HG03520 (cell line): Measurements from ENCODE around the gene SCRN3.
"Not testable (repeated sequence)": the region's sequence is repeated elsewhere in the genome, so short reads cannot be mapped to it uniquely, and the experiment has no call there.

Experiments used
- ATAC-seq: cut with Tn5 transposase; IDR thresholded peaks from one replicate; pipeline ENCODE4 v1.9.1; 2021; ENCODE audit warnings: mild to moderate bottlenecking, moderate library complexity; ENCODE audit not compliant: unreplicated experiment

SCRN3 gene, protein sequence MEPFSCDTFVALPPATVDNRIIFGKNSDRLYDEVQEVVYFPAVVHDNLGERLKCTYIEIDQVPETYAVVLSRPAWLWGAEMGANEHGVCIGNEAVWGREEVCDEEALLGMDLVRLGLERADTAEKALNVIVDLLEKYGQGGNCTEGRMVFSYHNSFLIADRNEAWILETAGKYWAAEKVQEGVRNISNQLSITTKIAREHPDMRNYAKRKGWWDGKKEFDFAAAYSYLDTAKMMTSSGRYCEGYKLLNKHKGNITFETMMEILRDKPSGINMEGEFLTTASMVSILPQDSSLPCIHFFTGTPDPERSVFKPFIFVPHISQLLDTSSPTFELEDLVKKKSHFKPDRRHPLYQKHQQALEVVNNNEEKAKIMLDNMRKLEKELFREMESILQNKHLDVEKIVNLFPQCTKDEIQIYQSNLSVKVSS

DNA sequence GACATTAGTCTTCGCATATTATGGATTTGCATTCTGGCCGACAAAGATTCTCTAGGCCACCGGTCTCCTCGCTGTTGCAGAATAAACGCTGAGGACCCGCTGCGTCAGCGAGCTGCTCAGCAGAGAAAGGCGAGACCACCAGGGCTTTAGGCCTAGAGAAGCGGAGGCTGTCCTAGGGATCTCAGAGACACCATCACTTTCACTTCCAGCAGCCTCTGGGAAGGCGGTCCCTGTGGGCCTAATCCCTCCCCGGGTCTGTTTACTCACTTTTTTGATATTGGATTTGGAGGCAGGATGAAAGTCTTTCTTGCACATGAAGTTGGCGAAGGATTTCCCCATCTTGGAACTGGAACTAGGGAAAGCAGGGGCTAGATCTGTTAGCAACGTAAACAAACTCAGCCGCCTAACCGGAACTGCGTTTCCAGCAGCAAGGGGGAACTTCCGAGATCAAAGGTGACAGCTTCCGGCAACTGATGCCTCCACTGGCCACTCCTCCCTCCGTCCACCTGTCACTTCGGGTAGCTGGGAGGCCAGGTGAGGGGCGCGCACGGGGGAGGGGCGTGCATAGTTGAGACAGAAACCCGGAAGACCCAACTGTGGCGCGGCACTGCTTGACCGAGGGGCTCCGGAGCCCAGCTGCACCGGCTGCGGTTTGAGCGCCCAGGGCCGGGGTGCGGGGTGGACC lies at the start of gene SCRN3:
Gene SCRN3 (plus strand): TSS at position 447 of the 685 bp plus-strand sequence. CDS start 2,554 bp downstream, outside the sequence.
- ATAC-seq: peak; percentile 89

DNA sequence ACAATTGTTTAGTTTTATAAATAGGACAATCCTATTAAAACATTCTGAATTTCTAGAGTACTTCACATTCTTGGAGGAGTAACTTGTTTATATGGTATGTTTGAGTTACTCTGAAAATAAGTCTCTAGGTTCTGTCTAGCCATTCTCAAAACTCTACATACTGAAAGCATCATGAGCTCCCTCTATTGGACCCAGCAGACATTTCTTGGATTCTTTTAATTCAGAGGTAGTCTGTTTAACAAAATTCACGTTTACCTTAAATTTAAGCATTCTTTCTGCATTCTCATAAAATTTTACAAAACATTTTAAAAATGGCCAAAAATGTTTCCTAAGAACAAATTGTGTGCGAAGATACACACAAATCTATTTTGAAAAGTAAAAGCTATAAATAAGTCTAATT lies 45.5 kb upstream of the SCRN3 start:
- no peak for ATAC-seq

DNA sequence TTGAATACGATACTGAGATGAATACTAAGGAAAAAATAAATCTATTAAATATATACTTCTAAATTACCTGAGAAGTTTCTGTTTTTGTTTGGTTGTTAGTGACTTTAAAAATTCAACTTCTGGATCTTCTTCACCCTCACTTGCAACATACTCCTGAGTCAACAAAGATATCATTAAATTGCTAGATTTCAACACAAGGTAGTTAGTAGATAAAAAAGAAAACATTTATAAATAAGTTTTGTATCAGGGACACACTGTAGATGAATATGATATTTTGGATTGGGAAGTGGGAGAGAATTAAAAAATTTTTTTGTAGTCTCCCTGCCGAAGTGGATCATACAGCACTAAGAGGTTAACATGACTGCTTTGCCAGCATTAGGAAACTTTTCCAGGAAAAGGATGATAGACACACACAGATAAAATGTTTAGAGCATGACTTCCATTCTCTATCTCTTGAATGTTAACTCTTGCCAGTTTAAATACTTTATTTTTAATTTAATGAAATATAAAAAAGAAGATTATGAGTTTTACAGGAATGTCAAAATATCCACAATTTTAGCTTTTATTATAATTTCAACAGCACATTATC lies 44.8 kb upstream of the SCRN3 start:
- no peak for ATAC-seq

DNA sequence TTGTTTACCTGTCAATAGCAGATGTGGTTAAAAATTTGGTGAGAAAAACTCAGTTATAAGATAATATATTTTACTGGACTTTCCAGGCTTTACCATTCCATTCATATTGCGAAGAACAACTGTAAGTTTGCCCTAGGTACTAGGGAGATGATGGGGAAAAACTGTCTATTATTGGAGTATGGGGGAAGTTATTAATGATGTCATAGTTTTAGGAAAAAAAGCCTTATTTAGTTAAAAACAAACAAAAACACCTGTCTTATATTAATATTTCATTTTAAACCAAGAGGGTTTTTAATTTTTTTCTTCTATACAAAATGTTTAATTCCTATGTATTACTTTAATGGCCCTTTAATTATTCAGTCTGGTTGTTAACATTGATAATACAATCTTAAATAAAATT lies 42.5 kb upstream of the SCRN3 start:
- no peak for ATAC-seq

DNA sequence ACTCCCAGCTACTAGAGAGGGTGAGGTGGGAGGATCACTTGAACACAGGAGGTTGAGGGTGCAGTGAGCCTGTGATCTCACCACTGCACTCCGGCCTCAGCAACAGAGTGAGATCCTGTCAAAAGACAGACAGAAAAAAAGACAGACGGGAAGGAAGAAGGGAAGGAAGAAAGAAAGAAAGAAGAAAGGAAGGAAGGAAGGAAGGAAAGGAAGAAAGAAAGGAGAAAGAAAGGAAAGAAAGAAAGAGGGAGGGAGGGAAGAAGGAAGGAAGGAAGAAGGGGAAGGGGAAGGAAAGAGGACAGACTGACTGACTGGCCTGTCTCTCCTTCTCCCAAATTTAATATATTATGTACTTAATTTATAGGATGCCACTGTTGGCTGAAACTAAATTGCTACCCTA lies 39.2 kb upstream of the SCRN3 start:
- ATAC-seq: no peak

DNA sequence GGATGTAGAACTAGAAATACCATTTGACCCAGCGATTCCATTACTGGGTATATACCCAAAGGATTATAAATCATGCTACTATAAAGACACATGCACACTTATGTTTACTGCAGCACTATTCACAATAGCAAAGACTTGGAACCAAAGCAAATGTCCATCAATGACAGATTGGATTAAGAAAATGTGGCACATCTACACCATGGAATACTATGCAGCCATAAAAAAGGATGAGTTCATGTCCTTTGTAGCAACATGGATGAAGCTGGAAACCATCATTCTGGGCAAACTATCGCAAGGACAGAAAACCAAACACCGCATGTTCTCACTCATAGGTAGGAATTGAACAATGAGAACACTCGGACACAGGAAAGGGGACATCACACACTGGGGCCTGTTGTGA lies 35.9 kb upstream of the SCRN3 start:
- ATAC-seq: not testable (repeated sequence)

DNA sequence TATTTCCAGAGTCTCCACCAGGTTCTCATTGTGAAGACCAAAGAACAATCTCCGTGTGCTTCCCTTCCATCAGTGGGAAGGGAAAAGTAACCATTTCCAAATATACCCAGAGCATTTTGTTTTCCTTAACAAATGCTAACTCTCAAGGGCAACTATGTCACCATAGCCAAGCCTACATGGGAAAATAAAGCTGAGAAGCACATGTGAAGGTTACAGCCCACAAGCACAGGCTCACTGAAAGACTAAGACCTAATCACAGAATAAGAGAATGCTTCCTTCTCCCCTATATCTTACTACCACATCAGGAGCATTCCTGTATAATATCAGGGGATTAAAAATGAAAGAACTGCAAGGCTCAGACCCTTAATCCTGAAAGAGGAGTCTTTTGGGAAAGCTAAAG lies 32.6 kb upstream of the SCRN3 start:
- ATAC-seq: no peak

DNA sequence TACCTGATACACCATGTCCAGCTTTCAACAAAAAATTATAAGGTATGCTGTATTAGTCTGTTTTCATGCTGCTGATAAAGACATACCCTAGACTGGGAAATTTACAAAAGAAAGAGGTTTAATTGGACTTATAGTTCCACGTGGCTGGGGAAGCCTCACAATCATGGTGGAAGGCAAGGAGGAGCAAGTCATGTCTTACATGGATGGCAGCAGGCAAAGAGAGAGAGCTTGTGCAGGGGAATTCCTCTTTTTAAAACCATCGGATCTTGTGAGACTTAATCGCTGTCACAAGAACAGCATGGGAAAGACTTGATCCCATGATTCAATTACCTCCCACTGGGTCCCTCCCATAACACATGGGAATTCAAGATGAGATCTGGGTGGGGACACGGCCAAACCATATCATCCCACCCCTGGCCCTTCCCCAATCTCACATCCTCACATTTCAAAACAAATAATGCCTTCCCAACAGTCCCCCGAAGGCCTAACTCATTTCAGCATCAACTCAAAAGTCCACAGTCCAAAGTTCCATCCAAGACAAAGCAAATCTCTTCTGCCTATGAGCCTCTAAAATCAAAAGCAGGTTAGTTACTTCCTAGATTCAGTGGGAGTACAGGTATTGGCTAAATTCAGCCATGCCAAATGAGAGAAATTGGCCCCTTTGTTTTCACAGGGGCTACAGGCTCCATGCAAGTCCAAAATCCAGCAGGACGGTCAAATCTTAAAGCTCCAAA lies 31.9 kb upstream of the SCRN3 start:
- ATAC-seq: not testable (repeated sequence)

DNA sequence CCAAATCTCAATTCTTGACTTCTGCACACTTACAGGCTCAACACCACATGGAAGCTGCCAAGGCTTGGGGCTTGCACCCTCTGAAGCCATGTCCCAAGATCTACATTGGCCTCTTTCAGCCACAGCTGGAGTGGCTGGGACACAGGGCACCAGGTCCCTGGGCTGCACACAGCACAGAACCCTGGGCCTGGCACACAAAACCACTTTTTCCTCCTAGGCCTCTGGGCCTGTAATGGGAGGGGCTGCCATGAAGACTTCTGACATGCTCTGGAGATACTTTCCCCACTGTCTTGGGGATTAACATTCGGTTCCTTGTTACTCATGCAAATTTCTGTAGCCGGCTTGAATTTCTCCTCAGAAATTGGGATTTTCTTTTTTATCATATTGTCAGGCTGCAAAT lies 30.9 kb upstream of the SCRN3 start:
- no peak for ATAC-seq

DNA sequence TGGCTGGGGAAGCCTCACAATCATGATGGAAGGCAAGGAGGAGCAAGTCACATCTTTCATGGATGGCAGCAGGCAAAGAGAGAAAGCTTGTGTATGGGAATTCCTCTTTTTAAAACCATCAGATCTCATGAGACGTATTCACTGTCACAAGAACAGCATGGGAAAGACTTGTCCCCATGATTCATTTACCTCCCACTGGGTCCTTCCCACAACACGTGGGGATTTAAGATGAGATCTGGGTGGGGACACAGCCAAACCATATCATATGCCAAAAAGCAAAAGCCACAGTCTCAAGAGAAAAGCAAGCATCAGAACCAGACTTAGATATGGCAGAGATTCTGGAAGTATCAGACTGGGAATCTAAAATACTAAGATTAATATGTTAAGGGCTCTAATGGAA lies 30.0 kb upstream of the SCRN3 start:
- ATAC-seq: no peak

DNA sequence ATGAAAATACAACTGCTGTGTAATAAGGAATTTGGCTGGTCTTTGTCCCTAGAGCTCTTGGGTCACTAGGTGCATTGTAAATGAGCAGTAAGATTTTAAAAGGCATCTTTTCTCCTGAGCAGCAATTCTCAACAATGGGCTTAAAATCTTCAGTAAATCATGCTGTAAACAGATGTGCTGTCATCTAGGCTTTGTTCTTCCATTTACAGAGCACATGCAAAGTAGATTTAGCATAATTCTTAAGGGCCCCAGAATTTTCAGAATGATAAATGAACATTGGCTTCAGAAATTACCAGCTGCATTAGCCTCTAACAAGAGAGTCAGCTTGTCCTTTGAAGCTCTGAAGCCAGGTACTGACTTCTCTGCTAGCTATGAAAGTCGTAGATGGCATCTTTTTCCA lies 26.8 kb upstream of the SCRN3 start:
- no peak for ATAC-seq

DNA sequence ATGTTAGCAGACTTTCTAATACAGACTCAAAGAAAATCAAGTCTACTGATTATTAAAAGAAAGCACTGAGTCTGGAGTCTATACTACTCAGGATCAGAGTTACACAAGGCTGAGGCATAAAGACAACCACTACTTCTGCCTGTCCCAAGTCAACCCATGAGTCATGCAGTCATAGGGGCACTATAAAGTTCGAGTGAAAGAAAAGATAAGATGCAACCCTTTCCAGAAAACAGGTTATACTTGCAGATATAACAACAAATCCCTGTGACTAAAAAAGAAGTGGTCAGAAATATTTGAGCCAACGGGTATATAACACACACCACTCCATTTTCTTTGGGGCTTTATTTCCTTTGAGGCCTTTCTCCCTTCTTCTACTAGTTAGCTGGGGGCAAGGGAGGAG lies 18.6 kb upstream of the SCRN3 start:
- ATAC-seq: no peak

DNA sequence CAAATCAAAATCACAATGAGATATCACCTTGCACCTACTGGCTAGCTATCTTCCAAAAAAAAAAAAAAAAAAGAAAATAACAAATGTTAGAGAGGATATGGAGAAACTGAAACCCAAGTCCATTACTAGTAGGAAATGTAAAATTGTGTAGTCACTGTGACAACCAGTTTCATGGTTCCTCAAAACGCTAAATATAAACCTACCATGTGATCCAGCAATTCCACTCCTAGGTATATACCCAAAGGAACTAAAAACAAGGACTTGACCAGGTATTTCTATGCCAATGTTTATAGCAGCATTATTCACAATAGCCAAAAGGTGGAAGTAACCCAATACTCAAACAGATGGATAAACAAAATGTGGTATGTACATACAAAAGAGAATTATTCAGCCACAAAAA lies 11.7 kb upstream of the SCRN3 start:
- ATAC-seq: no peak

DNA sequence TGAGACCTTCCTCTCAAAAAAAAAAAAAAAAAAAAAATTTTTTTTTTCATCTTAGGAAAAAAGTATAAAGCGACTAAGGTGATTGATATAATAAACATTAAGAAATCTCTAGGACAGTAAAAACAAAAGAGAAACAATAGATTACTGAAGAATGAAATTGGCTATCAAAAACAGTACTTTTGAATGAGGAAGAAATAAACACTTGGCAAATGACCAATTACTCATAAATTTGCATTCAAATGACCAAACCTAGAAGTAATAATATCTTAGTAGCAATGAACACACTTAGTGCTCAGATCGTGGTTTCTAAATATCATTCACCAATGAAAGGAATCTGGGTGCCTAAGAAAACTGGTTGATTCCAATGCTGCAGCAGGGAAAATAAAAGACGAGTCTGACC lies 10.3 kb upstream of the SCRN3 start:
- no peak for ATAC-seq

DNA sequence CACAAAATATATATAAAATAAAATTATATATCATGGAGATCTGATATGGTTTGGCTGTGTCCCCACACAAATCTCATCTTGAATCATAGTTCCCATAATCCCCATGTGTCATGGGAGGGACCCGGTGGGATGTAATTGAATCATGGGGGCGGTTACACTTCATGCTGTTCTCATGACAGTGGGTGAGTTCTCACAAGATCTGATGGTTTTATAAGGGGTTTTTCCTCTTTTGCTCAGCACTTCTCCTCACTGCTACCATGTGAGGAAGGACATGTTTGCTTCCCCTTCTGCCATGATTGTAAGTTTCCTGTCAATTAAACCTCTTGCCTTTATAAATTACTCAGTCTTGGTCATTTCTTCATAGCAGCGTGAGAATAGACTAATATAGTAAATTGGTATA lies 6.8 kb upstream of the SCRN3 start:
- ATAC-seq: not testable (repeated sequence)

DNA sequence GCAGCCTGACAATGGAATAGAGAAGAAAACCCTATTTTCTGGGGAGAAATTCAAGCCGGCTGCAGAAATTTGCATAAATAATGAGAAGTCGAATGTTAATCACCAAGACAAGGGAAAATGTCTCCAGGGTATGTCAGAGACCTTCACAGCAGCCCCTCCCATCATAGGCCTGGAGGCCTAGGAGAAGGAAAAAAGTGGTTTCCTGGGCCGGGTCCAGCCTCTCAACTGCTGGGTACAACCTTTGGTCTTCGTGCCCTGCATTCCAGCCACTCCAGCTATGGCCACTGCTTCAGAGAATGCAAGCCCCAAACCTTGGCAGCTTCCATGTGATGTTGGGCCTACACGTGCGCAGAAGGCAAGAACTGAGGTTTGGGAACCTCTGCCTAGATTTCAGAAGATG lies 6.0 kb upstream of the SCRN3 start:
- no peak for ATAC-seq

DNA sequence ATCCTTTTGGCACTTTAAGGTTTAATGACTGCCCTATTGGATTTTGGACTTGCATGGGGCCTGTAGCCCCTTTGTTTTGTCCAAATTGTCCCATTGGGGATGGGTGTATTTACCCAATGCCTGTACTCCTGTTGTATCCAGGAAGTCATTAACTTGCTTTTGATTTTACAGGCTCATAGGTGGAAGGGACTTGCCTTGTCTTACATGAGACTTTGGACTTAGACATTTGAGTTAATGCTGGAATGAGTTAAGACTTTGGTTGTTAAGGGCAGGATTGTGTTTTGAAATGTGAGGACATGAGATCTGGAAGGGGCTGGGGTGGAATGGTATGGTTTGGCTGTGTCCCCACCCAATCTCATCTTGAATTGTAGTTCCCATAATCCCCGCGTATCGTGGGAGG lies 5.2 kb upstream of the SCRN3 start:
- ATAC-seq: not testable (repeated sequence)

DNA sequence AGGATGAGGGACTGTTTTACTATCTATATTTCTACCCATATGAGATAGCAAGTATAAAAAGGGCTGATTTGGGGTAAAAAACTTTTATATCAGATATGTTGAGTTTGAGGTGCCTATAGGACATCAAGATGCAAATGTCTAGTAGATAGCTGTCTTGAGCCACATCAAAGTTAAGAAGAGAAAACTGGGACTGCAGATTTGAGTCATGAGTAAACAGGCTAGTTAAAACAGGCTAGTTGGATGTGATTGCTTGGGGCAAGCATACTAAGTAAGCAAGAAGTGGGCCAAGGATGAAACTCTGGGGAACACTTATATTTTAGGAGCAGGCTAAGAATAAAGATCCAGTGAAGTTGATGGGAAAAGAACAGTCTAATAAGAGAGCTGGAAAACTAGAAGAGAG lies 2.8 kb upstream of the SCRN3 start:
- no peak for ATAC-seq

DNA sequence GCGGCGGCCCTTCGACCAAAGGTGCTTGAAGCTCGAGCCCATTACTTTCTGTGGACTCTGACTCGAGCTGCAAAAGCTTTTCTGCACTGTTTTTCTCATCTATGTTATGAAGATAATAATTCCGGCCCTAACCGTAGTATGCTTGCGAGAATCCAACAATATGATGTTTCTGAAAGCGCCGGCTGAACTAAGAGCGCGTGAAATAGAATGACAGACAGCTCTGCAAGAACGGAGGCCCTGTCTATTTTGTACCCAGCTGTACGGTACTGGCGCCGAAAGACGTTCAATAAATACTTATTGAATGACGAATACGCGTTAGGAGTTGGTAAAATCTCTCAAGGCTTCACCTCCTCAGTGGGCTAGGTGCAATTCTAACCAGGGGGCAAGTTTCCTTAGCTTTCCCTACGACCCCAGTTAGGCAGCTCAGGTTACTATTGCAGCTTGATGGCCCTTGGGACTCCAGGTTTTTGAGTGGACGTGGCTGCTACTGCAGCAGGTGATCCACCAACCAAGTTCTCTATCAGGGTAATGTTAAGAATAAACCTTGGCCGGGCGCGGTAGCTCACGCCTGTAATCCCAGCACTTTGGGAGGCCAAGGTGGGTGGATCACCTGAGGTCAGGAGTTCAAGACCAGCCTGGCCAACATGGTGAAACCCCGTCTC lies 570 bp downstream of the SCRN3 start:
- ATAC-seq: no peak

DNA sequence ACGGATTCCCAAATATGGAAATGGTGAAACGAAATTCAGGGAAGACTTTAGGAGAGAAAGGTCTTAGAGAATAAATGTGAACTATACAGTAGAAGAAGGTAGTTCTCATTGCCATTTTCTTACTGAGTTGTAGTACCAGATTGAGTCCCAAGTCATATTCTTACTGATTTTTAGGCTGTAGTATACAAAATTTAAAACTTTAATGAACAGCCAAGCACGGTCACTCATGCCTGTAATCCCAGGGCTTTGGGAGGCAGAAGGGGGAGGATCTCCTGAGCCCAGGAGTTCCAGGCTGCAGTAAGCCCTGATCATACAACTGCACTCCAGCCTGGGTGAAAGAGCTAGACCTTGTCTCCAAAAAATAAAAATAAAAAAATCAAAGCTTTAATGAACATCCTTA lies 2.2 kb downstream of the SCRN3 start:
- no peak for ATAC-seq

DNA sequence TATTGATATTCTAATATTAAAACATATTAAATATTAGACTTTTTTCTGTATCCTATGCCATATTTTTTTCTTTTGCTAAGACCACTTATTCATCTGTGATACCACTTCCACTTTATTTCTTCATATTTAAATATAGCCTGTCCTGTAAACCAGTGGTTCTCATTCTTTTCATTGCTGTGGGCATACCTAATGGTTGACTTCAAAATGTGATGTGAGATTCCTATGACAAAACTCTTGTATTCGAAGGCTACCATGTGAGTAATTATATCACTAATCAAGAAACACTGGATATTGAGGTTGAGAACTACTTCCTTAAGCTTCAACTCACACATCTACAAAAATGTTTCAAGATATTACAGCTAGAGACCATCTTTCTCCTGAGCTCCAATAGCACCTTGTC lies 3.6 kb downstream of the SCRN3 start:
- no peak for ATAC-seq
